Activated CD8-positive, alpha-beta memory T cell treated with anti-CD3 and anti-CD28 coated beads, Interleukin-2, amount 50 U/mL, for 24 hours (primary cell): ENCODE results near the gene TUFM.
"Not testable (repeated sequence)": the region's sequence is repeated elsewhere in the genome, so short reads cannot be mapped to it uniquely, and the experiment has no call there.

Experiments used
- DNase-seq: peaks from one replicate; pipeline ENCODE4 v3.0.0-alpha.2; 2020; ENCODE audit errors: extremely low read depth

The TUFM gene

DNA sequence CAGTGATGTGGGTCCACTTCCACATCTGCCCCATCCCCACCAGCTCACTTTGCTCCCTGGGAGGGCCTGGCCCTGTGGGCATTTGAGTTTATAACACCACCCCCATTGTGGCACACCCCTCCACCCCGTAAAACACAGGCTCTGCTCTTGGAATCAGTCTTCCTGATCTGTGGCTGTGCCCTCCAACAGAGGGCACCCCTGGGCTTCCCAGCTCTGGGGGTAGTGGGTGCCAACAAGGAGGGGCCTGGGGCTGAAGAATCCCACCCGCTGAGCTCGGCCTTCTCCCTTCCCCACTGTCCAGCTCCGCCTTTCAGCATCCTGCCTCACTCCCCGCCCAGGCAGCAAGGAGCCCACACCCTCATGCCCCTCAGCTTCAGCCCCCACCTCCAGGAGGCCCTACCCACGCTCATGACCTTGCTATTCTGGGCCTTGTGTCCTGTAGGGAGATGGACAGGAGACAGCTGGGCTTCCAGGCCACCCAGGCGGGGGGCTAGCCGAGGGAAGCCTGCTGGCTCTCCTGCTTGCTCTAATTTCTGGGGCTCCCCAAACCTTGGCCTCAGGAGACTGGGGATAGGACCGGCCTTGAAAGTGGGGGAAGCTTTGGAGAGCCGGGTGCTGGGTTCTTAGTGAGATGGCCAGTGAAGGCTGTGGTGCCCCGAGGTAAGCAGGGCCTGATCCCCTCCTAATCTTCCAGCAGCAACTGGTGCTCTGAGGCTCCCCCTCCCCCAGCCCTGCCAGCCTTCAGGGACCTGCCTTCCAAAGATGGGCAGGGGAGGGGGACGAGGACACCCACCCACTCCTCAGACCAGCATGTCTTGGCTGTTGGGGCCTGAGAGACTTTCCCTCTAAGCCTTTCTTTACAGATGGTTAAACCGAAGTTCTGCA, 29.2 kb upstream of the TUFM start:
- no peak for DNase-seq

DNA sequence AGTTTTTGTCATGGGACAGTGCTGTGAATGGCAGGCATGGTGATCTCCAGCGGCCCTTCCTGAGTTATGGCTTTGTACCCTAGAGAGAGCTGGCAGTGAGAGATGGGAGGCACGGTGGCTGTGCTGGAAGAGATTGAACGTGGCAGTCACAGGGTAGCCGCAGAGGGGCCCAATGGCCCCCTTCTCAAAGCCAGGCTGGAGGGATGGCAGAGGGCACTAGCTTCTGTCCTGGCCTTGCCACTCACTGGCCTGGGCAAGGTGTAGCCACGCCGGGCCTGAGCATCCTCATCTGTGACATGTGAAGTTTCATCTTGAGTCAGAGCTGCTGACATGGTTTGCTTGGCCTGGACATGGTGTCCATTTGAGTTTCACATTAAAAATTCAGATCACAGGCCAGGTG, 28.3 kb upstream of the TUFM start:
- no peak for DNase-seq

DNA sequence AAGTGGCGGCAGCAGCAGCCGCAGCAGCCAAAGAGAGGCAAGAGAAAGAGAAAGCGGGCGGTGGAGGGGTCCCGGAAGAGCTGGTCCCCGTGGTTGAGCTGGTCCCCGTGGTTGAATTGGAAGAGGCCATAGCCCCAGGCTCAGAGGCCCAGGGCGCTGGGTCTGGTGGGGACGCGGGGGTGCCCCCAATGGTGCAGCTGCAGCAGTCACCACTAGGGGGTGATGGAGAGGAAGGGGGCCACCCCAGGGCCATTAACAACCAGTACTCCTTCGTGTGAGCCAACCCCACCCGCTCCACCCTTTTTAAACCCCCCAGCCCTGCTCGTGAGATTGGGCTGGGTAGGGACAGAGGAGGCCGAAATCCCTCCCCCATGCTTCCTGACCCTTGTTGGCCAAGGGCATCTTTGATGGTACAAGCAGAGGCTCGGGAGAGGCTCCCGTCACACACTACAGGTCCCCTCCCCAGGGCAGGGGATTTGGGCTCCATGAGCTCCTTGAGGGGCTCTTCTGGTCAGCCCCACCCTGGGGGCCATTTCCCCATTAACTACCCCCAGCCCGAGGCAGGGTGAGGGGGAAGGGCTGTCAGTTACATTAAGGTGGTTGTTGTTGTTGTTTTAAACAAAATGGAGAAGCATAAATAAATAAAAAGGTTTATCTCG, 27.5 kb upstream of the TUFM start:
- no peak for DNase-seq

DNA sequence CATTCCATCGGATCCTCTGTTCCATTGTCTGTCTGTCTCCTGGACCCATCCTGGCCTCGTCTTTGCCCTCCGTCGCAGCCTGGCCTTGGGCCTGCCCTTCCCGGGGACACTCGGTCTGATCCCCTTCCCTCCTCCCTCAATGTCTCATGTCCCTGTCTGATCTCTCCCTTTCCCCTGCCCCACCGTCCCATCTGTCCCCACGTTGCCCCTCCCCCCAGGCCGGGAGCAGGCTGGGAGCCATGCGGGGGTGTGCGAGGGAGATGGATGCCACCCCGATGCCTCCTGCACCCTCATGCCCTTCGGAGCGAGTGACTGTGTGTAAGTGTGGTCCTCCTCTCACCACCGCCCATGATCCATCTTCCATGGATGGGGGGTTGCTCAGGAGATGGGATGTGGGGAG, 26.8 kb upstream of the TUFM start:
- no peak for DNase-seq

DNA sequence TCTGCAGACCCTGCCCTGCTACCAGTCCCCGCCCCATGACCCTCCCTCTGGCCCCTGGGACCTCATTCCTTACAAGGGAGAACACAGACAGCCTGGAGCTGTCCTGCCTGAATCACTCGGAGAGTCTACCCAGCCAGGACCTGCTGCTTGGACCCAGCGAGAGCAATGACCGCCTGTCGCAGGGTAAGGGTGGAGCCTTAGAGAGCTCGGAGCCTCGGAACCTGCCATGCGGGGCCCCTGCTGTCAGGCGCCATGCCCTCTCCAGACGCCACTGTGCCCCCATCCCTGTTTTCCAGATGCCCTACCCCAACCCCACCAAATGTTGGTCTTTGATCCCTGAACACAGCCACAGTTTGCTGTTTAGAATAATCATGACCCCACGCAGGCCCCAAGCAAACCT, 23.1 kb upstream of the TUFM start:
- DNase-seq: no peak

DNA sequence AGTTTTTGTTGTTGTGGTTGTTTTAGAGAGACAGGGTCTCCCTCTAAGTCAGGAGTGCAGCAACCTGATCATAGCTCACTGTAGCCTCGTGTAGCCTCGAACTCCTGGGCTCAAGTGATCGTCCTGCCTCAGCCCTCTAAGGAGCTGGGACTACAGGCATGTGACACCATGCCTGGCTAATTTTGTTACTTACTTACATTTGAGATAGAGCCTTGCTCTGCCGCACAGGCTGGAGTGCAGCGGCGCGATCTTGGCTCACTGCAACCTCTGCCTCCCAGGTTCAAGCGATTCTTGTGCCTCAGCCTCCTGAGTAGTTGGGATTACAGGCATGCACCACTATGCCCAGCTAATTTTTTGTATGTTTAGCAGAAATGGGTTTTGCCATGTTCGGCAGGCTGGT, 21.5 kb upstream of the TUFM start:
- not testable (repeated sequence) for DNase-seq

DNA sequence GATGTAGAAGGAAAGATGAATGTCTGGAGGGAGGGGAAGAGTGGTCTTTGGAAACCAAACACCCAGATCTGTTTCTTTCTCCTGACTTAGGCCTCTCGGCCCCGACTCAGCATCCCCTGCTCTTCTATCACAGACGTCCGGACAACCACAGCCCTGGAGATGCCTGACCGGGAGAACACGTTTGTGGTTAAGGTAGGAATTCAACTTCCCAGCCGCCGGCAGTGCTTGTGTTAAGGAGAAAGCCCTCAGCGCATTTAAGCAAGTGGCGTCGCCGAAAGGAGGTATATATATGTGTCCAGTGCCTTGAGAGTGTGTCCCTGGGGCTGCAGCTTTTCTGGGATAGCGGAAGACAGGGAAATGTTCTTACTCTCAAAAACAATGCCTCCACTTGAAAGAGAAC, 21.1 kb upstream of the TUFM start:
- no peak for DNase-seq

DNA sequence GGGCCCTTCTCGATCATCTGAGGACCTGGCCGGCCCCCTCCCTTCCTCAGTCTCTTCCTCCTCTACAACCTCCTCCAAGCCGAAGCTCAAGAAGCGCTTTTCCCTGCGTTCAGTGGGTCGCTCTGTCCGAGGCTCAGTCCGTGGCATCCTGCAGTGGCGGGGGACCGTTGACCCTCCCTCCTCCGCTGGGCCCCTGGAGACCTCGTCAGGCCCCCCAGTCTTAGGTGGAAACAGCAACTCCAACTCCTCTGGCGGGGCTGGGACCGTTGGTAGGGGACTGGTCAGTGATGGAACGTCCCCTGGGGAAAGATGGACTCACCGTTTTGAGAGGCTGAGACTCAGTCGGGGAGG, 20.3 kb upstream of the TUFM start:
- DNase-seq: no peak

DNA sequence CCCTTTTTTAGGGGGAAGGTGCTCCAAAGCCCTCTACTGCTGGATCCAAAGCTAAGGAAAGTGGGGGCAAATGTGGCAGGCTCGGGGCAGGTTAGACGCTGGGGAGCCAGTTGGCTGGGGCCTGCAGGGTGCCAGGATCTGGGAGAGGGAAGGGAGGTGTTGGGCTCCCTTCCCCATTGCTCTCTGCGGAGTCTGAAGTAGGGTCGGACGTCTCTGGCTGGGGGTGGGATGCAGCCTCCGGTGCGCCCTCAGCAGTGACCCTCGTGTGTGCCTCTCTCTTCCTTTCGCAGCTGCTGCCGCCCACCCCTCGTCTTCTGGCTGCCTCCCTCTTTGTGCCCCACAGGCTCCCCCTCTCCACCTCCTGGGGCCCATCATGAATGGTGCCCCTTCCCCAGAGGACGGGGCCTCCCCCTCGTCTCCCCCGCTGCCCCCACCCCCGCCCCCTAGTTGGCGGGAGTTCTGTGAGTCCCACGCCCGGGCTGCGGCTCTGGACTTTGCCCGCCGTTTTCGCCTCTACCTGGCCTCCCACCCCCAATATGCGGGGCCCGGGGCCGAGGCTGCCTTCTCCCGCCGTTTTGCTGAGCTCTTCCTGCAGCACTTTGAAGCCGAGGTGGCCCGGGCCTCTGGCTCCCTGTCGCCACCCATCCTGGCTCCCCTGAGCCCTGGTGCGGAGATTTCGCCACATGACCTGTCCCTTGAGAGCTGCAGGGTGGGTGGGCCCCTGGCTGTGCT, 19.7 kb upstream of the TUFM start:
- no peak for DNase-seq

DNA sequence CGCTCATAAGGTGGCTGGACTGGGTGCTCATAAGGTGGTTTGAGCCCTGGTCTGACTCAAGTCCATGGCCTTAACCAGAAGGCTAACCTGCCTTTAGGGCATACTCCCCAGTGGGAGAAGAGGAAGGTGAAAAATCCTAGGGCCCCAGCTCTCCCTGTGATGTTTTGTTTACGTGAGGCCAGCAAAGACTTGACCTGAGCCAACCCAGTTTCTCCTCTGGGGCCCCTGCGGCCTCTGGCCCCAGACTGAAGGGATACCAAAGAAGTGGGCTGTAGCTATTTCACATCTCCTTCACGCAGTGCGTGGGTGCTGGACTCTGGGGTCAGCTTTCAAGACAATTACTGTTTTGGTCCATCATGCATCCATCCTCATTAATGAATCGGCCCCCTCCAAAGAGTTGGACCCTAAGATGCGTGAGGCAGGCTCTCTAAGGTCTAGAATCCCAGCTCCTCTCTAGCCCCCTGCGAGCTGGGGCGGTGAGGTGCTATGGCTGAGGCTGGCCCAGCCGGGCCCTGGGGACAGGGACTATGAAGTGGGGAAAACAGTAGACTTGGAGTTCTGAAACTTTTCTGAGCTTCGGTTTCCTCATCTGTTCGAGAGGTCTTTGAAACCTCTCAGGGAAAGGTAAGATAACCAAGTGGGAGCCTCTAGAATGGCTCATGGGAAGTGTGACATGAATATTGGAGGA, 19.0 kb upstream of the TUFM start:
- no peak for DNase-seq

DNA sequence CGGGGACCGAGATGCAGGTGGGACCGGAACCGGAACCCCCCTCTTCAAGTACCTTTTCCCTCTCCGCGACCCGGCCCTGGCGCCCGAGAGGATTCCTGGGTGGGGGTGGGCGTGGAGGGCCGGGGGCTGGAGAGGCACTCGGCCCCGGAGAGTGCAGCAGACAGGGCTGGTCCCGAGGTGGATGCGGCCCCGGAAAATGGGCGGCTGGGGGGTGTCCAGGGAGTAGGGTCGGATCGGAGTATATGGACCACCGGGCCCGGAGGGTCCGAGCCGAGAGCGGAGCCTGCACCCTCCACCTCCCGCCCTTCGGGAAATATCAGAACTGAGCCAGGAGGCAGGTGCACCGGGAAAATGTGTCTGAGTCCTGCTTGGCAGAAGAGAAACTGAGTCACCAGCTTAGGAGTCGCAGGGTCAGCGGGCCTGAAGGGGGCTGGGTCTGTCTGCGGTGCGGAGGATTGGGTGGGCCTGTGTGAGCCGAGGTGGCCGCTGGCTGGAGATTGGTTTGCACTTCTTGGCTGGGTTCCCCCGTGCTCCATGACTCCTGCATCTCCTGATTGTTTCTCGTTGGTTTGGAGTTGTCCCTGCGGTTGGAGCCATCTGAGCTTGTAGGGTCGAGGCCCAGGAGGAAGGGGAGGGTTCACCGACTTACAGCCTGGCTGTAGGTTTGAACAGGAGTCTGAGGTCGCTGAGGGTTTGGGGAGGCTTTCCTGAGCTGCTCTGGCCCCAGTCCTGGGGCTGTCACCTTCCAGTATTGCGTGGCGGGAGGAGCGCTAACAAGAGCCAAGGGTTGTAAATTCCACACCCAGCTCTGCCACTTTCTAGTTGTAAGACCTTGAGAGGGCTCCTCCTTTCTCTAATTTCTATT, 18.0 kb upstream of the TUFM start:
- DNase-seq: no peak

DNA sequence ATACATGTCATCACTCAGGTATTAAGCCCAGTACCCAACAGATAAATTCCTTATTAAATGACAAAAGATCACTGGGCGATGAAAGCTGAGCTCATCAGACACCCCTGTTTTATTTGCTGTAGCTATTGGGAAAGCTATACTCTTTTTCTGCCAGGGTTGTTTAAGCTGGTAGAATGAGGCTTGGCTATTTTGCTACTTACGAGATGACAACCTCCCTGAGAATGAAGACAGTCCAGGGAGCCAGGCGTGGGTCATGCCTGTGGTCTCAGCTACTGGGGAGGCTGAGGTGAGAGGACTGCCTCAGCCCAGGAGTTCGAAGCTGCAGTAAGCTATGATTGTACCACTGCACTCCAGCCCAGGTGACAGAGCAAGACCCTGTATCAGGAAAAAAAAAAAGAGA, 13.2 kb upstream of the TUFM start:
- DNase-seq: no peak

DNA sequence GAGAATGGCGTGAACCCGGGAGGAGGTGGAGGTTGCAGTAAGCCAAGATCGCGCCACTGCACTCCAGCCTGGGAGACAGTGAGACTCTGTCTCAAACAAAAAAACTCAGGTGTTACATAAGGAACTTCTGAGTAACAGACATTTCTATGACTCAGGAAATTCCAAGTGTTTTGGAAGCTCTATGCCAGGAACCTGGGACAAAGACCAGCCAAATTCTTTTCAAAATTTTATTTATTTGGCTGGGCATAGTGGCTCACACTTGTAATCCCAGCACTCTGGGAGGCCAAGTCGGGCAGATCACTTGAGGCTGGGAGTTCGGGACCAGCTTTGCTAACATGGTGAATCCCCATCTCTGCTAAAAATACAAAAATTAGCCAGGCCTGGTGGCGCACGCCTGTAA, 12.3 kb upstream of the TUFM start:
- no peak for DNase-seq

DNA sequence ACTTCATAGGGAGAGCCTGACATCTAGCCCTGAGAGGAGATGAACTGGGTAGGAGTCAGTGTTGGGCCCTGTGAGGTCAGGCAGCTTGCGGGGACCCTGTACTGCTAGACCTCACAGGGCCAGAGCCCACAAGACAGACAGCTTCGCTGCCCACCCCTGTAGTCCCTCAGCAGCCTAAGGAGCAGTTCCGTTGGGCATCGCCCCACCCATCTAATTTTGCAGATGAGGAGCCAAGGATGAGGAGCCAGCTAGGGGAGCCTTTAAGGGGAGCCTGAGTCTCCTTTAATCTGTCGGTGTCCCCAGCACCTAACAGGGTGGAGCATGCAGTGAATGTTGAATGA, 755 bp upstream of the TUFM start:
- no peak for DNase-seq

DNA sequence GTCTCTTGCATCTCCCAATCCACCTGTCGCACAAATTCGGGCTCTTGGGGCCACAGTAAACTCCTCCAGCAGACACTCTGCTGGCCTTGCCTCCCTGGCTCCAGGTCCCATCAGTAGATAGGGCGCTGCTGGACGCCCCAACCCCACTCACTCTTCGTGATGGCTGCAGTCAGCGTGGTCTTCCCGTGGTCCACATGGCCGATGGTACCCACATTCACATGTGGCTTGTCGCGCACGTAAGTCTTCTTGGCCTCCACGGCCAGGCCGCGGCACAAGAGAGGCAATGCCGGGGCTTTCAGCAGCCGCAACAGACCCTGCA, 428 bp downstream of the TUFM start:
- DNase-seq: no peak

DNA sequence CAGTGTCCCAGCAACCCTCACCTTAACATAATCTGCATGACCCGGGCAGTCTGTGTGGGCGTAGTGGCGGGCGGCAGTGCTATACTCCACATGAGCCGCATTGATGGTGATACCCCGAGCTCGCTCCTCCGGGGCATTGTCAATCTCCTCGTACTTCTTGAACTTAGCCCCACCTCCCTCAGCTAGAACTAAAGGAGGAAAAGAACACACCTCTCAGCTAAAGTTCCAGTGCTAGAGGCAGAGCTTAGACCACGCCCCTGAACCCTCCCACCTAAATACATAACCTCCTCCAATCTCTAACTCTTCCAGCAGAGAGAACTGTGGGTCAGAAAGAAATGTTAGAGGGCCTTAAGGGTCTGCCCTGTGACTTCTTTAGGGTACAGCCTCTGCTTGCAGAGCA, 855 bp downstream of the TUFM start:
- no peak for DNase-seq

DNA sequence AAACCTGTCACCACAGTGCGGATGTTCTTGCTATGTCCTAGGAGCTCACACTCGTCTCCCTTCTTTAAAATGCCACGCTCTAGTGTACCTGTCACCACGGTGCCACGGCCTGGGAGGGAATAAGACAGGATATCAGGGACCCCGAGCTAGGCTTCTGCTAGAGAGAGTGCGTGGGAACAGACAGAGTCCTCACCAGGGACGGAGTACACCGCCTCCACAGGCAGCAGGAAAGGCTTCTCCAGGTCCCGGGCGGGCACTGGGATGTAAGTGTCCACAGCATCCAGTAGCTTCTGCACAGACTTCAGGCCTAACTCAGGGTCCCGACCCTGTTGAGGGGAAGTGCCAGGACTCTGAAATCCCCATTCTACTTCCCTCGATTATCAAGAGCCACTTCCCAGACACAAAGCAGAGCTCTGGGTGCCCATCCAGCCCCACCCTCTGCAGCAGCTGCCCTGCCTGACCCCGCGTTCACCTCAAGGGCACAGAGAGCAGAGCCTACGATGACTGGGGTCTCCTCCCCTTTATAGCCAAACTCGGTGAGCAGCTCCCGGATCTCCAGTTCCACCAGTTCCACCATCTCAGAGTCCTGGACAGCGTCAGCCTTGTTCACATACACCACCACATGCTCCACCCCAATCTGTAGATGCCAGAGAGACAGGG, 1.8 kb downstream of the TUFM start:
- DNase-seq: no peak

DNA sequence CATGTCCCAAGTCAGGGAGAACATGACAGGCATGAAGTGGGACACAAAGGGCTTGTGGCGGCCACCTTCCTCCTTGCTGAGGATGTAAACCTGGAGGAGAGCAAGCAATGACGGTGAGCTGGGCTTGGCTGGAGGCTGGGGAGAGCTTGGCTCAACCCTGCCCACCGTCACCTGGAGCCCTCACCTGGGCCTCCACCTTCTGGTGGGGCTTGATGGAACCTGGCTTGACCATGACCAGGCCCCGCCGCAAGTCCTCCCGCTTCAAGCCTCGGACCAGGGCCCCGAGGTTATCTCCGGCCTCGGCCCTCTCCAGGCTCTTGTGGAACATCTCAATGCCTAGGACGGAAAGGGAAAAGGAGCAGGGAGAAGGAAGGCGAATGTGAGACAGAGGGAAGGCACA, 2.4 kb downstream of the TUFM start:
- no peak for DNase-seq

DNA sequence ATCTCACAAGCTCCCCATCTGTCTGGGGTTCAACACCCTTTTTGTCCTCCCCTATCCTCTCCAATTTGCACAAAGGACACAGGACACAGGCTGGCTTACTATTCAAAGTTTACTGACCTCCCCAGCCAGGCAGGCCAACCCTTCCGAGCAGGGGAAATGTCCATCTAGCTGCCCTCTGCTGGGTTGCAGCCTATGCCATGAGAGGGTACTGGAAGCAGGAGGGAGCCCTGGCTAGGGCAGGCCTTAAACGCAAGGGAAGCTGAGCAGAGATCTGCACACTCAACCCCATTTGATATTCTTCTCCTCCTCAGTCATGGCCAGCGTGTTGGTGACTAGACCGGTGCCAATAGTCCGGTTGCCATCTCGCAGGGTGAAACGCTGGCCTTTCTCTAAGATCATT, 3.5 kb downstream of the TUFM start:
- DNase-seq: no peak

DNA sequence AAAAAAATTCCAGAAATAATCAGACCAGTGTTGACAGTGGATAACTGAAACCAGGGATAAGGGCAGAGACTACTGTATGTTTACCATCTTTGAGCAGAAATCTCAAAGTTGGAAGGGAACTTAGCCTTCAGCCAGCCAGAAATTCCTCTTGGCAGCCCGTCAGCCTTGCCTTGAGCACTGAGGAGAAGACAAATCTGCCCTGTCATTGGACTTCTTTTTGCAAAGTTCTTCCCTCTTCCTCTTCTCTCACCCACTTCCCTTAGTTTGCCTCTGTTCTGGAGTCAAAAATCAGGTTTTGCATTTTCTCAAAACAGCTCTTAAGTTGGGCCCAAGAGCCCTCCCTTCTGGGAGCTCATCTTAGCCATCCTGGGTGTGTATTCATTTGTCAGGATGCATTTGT, 6.2 kb downstream of the TUFM start:
- DNase-seq: no peak

DNA sequence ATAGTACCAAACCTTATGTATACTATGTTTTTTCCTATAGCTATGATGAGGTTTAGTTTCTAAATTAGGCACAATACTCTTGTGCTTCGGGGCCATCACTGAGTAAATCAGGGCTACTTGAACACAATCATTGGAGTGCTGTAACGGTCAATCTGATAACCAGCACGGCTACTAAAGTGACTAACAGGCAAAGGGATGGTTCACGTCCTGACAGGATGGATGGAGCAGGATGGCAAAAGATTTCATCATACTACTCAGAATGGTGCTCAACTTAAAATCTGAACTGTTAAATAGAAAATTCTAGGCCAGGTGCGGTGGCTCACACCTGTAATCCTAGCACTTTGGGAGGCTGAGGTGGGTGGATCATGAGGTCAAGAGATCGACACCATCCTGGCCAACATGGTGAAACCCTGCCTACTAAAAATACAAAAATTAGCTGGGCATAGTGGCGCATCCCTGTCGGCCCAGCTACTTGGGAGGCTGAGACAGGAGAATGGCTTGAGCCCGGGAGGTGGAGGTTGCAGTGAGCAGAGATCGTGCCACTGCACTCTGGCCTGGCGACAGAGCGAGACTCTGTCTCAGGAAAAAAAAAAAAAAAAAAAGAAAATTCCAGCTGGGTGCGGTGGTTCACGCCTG, 7.0 kb downstream of the TUFM start:
- no peak for DNase-seq
